GM18909 (cell line): ENCODE measurements around the gene PRKAR1B.
"Not testable (repeated sequence)": the region's sequence is repeated elsewhere in the genome, so short reads cannot be mapped to it uniquely, and the experiment has no call there.

Experiments used
- ATAC-seq: cut with Tn5 transposase; IDR thresholded peaks from one replicate; pipeline ENCODE4 v1.9.1; 2021; ENCODE audit warnings: mild to moderate bottlenecking; ENCODE audit not compliant: unreplicated experiment, poor library complexity

PRKAR1B gene

GRCh38 chr7:551615-551970 is 175.5 kb downstream of the PRKAR1B start:
- not testable (repeated sequence) for ATAC-seq

DNA sequence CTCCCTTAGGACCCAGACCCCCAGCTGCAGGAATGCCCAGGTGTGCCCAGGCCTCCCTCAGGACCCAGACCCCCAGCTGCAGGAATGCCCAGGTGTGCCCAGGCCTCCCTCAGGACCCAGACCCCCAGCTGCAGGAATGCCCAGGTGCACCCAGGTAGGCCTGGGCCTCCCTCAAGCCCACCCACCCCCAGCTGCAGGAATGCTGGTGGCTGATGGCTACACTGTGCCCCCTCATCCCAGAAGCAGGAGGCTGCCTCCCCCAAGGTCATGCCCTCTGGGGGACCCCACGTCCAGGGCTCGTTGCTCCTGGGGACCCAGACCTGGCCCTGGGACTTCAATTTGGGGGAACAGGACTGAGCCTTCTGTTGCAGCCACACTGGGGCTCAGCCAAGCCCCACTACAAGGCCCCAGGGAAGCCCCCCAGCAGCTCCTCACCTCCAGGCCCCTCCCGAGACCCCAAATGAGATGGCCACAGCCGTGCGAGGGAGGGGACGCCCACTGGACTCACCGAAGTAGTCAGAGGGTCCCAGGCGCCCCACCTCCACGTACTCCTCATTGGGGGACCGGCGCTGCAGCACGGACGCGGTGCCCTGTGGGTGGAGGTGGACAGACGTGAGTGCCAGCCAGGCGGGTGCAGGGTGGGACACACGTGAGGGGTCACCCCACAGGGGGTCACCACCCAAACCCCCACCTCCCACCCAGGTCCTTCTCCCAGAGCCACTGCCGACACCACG is 176.0 kb downstream of the PRKAR1B start:
- ATAC-seq: no peak

DNA sequence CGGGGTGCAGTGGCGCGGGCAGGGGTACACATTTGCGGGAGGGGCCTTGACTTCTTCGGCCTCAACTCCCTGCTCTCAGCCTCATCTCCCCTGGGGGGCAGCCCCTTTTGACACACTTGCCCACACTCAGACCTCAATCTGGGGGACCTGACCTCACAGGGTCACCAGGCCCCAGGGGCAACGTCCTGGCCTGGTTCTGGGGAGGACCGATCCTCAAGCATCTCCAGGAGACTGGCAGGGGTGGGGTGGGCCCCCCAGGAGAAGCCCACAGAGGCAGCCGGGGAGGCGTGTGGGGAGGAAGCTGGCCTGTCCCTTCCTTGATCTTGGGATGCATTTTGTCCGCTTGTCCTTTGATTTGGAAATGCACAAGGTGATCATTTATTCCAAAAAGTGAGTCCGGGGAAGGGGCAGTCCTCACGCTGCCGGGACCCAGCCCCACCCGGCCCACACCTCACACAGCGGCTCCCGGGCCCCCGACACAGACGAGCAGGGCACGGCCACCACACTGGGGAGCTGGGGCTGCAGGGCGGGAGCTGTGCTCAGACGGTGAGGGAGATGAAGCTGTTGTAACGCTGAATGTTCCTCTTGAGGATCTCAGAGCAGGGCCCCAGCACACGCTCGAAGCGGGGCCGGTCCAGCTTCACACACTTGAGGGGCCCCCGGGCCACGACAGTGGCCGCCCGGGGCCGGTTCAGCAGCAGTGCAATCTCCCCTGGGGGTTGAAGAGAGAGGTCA is 177.0 kb downstream of the PRKAR1B start:
- no peak for ATAC-seq

- ATAC-seq: no peak
Observed at GRCh38 chr7:549066-549890, 177.8 kb downstream of the PRKAR1B start.

DNA sequence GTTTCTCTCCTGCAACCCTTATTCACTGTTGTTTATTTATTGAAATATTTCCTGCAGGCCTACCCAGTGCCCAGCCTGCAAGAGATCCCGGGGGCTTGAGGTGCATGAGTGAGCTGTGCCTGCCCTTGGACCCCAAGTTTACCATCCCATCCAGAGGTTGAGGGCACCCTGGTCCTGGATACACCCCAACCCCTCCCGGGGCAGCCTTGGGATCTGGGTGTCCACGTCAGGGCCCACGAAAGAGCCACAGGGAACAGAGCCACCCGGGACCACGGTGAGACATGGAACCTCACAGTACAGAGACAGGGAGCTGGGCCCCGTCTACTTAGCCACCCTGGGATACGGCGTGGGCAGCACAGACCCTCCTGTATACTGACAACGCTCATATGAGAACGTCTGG is 178.7 kb downstream of the PRKAR1B start:
- ATAC-seq: no peak

DNA sequence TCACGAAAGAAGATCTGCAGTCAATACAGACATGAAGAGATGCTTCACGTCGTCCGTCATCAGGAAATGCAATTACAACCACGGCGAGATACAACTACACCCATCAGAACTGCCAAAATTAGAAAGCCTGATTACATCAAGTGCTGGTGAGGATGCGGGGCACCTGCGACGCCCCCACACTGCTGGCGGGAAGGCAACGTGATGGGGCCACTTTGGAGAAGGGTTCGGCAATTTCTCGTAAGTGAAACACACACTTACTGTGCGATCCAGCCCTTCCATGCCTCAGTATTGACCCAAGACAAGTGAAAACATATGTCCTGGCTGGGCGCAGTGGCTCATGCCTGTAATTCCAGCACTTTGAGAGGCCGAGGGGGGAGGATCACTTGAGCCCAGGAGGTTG is 181.6 kb downstream of the PRKAR1B start:
- ATAC-seq: no peak

DNA sequence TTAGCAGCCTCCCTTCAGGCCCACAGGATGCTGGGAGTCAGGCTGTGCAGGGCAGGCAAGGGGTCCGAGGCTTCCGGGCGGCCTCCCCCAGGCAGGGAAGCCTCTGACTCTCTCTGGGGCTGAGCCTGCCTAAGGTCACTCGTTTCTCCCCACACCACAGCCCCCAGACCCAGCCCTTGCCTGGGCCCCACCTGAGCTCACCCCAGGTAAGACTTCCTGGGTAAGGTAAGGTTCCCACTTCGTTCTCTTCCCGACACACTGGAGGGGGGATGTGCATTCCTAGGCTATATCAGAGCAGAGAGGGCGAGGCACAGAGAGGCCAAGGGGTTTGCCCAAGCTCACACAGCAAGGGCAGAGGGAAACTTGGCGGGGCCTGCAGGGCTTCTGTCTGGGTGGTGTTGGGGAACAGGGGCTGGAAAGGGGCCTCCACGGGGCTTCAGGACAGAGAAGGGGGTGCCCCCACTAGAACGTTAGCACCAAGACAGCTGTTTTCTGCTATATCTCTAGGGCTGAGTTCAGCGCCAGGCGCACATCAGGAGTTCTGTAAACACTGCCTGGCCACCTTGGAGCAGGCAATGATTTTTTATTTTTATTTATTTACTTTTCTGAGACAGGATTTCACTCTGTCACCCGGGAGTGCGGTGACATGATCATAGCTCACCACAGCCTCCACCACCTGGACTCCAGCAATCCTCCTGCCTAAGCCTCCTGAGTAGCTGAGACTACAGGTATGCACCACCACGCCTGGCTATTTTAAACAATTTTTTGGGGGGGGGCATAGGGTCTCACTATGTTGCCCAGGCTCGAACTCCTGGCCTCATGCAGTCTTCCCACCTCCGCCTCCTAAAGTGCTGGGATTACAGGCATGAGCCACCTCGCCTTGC is 182.5 kb downstream of the PRKAR1B start:
- no peak for ATAC-seq

DNA sequence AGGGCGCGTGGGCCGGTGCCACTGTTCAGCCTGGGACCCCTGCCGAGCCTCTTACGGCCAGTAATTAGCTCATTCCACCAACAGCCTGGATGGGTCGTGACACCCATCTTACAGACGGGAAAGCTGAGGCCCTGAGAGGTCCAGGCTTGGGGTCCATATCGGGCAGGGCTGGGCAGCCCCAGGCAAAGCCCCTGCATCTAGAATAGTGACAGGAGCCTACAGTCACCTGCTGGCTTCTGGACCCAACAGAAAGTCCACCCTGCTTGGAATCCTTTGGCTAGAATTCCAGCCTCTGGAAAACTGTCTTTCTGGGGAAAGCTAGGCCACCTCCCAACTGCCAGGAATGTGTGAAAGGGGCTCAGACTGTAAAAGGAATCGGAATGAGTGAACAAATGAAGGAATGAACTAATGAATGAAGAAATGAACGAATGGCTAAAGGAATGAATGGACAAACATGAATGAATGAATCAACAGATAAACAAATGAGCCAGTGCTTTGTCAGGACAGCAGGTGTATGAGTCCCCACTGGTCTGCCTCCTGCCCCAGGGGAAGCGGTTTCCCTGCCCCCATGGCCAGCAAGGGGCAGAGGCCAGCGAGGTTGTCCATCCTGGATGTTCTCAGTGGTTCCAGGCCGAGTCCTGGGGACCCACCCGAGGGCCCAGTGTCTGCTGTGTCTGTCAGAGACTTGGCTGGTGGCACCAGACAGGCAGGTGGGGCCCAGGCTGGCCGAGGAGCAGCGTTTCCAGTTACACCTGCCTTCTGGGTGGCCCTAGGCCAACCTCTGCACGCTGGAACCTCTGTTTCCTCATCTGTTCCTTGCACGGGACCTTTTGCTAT is 183.4 kb downstream of the PRKAR1B start:
- ATAC-seq: no peak

GRCh38 chr7:542713-543500 is 184.2 kb downstream of the PRKAR1B start:
- ATAC-seq: no peak

DNA sequence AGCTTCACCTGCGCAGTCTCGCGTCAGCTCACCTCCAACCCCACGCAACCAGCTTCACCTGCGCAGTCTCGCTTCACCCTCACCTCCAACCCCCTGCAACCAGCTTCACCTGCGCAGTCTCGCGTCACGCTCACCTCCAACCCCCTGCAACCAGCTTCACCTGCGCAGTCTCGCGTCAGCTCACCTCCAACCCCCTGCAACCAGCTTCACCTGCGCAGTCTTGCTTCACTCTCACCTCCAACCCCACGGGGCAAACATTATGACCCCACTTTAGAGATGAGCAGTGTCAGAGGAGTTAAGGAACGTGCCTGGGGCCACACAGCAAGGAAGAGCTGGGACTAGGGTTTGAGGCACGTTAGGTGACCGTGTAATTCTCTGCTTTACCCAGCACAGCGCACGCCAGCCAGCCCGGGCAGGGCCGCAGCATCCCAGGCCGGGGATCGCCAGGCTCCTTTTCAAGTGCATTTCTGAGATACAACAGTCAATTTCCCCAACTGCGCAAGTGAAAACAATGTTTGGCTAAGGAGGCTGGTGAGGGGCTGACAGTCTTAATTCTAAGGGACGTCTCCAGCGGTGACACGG is 184.9 kb downstream of the PRKAR1B start:
- no peak for ATAC-seq

GRCh38 chr7:541661-542060 is 185.4 kb downstream of the PRKAR1B start:
- no peak for ATAC-seq

- no peak for ATAC-seq
Observed at GRCh38 chr7:540997-541396, 186.1 kb downstream of the PRKAR1B start.

DNA sequence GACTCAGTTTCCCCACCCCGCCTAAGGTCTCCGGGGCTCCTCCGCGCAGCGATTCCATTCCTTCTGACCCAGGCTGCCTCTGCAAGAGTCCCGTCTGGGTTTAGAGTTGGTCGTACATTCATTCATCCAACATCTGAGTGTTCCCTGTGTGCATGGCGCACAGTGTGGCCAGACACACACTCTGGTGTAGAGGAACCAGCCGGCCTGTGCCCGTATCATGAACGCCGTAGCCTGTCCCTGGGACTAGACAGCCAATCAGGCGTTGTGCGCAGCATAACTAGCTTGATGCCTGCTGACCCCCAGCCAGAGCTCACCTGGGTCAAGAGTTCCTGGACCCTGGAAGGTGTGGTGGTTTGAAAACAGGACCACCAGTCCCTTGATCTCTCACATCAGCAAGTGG is 186.5 kb downstream of the PRKAR1B start:
- no peak for ATAC-seq

DNA sequence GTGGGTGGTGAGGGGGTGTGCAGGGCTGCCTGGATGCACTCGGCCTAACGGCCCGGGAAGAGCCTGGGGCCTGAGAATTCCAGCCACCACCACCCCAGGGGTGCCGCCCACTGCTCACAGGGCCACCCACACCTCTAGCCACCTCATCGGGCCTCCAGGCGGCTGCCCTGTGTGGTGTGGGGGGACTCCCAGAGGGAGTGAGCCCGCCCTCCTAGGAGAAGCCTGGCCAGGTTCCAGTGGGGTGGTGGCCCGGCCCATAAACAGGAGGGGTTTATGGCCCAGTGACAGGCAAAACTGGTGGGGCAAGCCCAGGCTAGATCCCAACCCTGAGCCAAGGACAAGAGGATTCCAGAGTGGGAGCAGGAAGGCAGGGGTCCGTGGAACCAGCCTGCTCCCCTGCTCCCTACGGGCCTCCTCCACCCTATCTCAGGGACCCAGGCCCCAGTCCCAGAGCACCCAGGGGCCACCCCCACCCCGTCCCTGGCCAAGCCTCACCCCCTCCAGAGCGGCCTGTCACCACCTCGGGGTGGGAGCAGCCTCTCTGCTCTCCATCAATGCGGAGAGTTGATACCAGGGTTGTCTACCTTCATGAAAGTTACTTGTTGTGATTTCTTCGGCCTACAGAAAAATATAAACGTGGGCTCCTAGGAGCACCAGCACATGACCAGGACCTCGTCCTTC is 187.2 kb downstream of the PRKAR1B start:
- no peak for ATAC-seq

DNA sequence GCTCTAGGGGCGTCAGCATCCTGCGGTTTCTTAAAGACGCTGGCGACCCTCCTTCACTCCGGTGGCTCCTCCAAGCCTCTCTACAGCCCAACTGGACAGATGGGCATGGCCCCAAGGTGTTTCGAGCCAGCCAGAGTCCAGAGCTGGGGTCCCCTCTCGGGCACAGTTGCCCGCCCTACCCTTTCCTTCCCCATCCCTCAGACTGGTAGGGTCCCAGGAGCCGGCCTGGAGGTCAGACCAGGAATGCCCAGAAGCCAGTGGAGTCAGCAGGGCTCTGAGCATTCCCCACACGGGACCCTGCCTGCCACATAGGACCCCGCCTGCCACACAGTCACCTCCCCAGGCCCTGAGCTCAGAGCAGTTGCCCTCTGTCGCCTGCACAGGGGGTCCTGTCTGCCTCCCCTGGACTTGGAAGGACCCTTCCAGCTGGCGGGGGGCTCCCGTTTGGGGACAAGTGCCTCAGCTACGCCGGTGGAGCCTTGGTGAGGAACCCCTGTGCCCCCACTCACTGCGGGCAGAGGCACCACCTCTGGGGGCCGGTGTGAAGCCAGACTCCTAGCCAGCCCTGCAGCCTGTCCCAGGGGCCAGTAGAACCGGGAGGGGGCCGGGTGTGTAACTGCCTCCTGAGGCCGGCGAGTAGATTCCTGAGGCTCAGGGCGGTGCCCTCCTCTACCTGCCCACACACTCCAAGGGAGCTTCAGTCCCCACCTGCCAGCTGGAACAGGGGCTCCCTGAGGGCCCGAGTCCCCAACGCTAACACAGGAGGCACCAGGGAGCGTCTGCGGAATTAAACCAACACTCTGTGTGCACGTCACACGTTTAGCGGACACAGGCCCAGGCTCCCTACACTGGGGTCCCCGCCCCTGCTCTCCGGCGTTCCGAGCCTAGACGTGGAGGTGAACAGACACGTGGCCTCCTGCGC is 188.1 kb downstream of the PRKAR1B start:
- no peak for ATAC-seq

- ATAC-seq: no peak
Observed at GRCh38 chr7:537911-538634, 189.0 kb downstream of the PRKAR1B start.
